GM19372 (cell line): ENCODE results near the gene FAM168A.
"Not testable (repeated sequence)": the region's sequence is repeated elsewhere in the genome, so short reads cannot be mapped to it uniquely, and the experiment has no call there.

Experiments used
- ATAC-seq: cut with Tn5 transposase; IDR thresholded peaks from one replicate; pipeline ENCODE4 v1.9.1; 2021; ENCODE audit warnings: mild to moderate bottlenecking, low read depth, moderate library complexity; ENCODE audit not compliant: unreplicated experiment

Gene FAM168A

GRCh38 chr11:73439002-73439843, 158.7 kb downstream of the FAM168A start:
- no peak for ATAC-seq

DNA sequence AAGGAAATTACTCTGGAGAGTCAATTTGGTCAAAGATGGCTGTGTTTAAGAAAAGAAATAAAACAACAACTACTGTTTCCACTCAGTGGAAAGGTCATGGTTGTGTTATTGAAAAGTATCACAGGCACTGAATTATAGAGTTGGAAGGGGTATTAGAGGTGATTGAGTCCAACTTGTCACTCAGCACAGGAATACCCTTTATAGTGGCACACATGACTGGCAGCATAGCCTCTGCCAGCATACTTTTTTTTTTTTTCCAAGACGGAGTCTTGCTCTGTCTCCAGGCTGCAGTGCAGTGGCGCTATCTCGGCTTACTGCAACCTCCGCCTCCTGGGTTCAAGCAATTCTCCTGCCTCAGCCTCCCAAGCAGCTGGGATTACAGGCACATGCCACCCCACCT, 161.1 kb downstream of the FAM168A start:
- not testable (repeated sequence) for ATAC-seq

DNA sequence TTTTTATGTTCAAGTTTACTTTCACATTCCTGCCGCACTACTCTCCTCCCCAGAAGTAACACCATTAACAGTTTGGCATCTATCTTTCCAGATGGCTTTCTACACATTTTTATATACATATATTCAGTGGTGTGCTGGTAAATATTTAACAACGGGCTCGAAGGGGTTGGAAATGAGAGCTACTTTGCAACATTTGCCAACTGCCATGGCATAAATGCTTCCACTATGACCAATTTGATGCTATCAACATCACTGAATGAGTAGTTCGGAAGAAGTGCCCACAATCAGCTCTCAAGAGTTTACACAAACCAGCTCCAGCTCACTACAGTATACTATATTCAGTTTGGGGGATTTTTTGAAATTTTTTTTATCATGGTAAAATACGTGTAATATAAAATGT, 166.5 kb downstream of the FAM168A start:
- ATAC-seq = no peak

- ATAC-seq = no peak
Measured at GRCh38 chr11:73430326-73430725, 167.6 kb downstream of the FAM168A start.

DNA sequence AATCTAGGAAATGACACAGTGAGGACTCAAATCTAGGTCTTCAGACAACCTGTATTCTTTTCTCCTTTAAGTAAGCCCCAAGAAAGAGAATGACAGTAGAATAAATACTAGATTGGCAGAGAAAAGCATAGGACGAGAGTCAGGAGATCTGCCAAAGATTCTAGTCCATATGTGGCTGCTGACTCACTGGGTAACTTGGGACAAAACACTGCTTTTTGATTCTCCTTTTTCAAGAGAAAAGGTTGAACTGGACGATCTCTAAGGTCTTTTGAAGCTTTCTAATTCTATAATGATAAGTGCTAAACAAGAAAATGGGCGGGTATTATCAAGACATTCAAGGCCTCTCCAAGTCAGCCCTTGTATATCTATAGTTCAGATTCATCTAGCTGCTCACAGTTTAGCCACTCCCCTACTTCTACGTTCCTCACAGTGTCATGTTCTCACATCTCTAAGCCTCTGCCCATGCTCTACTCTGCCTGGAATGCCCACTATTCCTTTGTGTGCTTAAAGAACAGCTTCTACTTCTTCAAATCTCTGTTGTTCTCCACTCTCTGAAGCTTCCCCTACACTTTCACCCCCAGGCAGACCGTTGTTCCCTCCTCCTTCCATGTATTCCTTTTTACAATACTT, 168.7 kb downstream of the FAM168A start:
- no peak for ATAC-seq

- no peak for ATAC-seq
Measured at GRCh38 chr11:73428699-73429098, 169.2 kb downstream of the FAM168A start.

- no peak for ATAC-seq
Measured at GRCh38 chr11:73428227-73428626, 169.7 kb downstream of the FAM168A start.

DNA sequence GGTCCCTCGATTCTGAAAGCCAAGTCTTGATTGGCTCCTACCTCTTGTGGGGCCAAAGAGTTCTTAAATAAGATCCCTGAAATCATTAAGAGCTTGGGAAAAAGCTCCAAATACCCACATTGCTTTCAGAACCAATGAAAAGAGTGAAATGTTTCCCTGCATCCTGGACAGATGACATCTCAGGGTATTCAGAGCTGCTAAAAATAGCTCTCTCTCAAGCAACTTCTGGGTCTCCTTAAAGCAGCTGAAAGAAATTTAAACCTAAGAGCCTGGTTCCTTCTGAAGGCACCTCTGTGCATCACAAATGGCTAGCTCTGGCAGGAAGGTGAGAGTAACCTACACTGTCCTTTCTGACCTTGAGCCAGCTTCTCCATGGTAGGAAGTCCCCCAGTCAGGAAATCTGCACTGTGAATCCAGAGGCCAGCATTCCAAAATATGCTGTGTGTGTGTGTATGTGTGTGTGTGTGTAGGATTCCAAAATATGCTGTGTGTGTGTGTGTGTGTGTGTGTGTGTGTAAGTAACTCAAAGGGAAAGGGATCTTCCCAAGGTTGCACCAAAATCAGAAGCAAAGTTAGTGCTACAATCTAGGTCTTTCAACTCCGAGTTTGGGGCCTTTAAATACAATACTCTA, 171.6 kb downstream of the FAM168A start:
- no peak for ATAC-seq

- ATAC-seq = no peak
Measured at GRCh38 chr11:73425108-73425507, 172.8 kb downstream of the FAM168A start.

- no peak for ATAC-seq
Measured at GRCh38 chr11:73423506-73423905, 174.4 kb downstream of the FAM168A start.

GRCh38 chr11:73422886-73423285, 175.0 kb downstream of the FAM168A start:
- no peak for ATAC-seq

DNA sequence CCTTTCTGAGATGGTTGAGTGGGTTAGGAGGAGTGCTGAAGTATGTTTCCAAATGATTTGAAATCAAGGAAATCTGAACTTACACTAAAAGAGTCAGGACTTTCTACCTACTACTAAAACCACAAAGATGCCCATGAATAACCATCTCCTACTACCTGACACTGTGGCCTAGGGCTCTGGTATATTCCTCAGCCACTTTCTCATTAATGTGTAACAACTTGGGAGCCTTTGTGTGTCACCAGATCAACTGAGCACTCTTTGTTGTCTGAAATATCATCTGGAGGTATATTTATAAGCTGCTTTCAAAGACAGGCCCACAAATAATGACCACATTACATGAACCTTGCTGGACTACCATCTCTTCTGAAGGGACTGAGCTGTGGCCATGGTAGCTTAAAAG, 177.8 kb downstream of the FAM168A start:
- ATAC-seq = no peak

DNA sequence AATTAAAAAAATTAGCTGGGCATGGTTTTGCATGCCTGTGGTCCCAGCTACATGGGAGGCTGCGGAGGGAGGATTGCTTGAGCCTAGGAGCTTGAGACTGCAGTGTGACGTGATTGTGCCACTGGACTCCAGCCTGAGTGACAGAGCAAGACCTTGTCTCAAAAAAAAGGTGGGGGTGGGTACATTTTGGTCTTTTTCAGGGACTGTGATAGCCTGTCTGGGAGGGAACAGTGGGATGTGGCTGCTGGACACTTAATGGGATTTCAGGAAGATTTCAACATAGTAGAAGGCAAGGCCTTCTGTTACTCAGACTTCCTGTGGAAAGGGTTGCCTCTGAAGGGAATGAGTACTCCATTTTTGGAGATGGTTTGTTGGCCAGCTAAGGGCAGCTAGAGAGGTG, 181.1 kb downstream of the FAM168A start:
- ATAC-seq = no peak

DNA sequence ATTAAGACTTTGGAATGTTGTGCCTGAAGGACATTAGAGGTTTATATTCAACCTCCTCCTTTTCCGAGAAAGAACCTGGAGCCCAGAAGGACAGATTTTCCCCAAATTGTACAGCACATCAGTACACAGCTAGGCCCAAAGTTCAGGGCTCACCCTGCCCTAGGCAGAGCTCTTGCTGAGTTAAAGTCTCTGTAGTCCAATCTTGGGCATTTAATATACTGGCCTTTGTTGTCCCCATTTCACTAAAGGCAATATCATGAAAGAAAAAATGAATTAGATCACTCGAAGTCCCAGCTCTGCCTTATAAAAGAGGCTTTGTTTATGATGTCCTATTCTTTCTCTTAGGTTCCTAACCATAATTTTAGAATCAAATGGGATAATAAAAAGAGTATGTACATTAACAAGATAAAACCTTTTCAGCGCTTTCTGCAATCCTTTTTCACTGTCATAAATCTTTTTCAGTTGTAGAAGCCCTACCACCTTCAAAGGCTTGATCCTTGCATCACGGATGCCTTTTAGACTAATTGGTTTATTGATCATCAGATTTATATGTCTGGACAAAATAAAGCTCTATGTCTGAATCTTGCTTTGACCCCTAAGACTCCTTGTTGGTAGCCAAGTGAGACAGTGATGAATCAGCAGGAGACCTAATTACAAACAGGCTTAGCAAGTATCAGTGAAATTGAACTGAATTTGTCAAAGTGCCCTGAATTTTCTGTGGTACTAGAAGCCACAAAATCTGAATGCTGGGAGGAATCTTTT, 181.9 kb downstream of the FAM168A start:
- no peak for ATAC-seq

- no peak for ATAC-seq
Measured at GRCh38 chr11:73414977-73415651, 182.8 kb downstream of the FAM168A start.

- no peak for ATAC-seq
Measured at GRCh38 chr11:73413256-73413655, 184.7 kb downstream of the FAM168A start.

DNA sequence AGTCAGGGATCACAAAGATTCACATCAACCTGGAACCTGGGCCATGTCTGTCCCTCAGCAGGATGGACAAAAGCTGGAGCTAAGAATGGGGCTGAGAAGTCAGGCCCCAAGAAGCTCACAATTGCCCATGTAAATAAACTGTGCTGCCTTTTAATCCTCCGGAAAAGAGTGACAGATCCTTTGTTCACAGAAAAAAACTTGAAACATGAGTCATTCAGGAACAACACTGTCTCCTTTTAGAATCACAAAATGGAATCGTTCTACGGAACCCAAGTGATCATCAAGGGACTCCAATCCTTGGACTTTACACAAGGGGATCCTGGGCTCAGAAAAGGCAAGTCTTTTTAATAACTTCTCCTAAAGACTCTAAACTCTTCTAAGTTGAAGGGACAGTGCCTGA, 185.6 kb downstream of the FAM168A start:
- no peak for ATAC-seq

DNA sequence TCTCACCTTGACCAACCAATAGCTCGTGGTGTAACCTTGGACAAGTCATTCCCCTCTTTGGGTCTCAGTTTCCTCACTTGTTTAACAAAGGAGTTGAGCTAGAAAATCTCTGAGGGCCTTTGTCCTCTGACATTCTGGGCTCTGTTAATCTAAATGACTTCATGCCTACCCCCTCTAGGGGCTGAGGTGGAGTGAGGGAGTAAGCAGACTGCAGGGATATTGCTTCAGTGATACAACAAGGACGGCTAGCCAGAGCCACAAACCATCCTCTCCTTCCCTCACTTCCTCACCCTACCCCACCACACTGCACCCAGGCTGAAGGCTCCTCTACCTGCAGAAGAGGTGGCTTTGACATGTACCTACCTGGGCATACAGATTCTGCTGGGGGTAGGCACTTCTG, 186.9 kb downstream of the FAM168A start:
- no peak for ATAC-seq

DNA sequence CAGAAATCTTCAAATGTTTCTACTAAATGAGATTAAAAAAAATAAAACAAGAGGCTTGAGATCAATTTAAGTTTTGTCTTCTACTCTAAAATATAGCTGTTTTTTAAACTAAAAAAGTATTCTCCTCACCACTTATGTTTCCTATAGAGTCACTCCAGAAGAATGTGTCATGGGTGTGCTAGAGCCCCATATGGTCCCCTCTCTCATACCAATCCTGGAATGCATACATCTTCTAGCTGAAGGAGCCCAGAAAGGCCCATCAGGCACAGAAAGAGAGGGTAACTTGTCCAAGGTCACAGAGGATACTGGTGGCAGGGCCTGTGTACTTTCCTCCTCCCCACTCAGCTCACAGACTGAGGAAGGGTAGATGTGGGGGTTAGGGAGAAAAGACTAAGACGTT, 187.3 kb downstream of the FAM168A start:
- ATAC-seq = no peak

GRCh38 chr11:73409431-73409830, 188.5 kb downstream of the FAM168A start:
- no peak for ATAC-seq
